ENCODE results near the gene SLC34A1.

SLC34A1 gene

GRCh38 chr5:177447066-177447610 lies 62.9 kb downstream of the SLC34A1 start:
- DNase-seq, result peak; percentile 36

GRCh38 chr5:177447611-177448243 lies 63.5 kb downstream of the SLC34A1 start:
- DNase-seq, result no peak
